Heart right ventricle (tissue), 16 donors: ENCODE data around the gene DENND1A. TPM values are rescaled to one million over a fixed set of nuclear protein-coding genes. Genes with fewer than 3 reads are reported as not detected.

Experiments
- ATAC-seq, 8 donors: fragments of 200-7000 bp; cut with Tn5 transposase; one replicate each; pipeline ENCODE4 v1.9.1; 2020; ENCODE audit warnings: mild to moderate bottlenecking in 8 of 8, moderate library complexity in 8 of 8, moderate number of reproducible peaks in 1 of 8
- DNase-seq, 2 donors: peaks; one replicate each; pipeline ENCODE4 v3.0.0-alpha.2; 2020
- H3K27ac ChIP-seq, 10 donors: fragments of 200-600 bp; sonication (generic) in 2 of 10; one replicate each; pipeline versions ENCODE4 v1.5.0 to v1.8.0; 2020 to 2022; ENCODE audit warnings: mild to moderate bottlenecking in 3 of 10
- H3K27me3 ChIP-seq, 7 donors: fragments of 200-600 bp; one replicate each; pipeline ENCODE4 v1.8.0; 2021 to 2022; ENCODE audit warnings: mild to moderate bottlenecking in 2 of 7
- H3K36me3 ChIP-seq, 9 donors: fragments of 200-600 bp; sonication (generic) in 1 of 9; one replicate each; pipeline versions ENCODE4 v1.5.0 to v1.8.0; 2020 to 2022; ENCODE audit warnings: mild to moderate bottlenecking in 2 of 9
- H3K4me1 ChIP-seq, 9 donors: fragments of 200-600 bp; sonication (generic) in 1 of 9; one replicate each; pipeline versions ENCODE4 v1.5.0 to v1.8.0; 2020 to 2022; ENCODE audit warnings: mild to moderate bottlenecking in 4 of 9
- H3K4me3 ChIP-seq, 10 donors: fragments of 200-600 bp; sonication (generic) in 2 of 10; one replicate each; pipeline versions ENCODE4 v1.5.0 to v1.8.0; 2020 to 2022; ENCODE audit warnings: mild to moderate bottlenecking in 7 of 10, moderate library complexity in 2 of 10
- H3K9me3 ChIP-seq, 11 donors: fragments of 200-600 bp in 10 of 11; sonication (generic) in 2 of 11; one replicate each; pipeline versions ENCODE4 v1.5.0 to v1.8.0; 2013 to 2022; ENCODE audit warnings: mild to moderate bottlenecking in 2 of 11, control low read depth in 1 of 11, moderate library complexity in 1 of 11
- WGBS, 2 donors: extraction: QIAGEN DNeasy Blood & Tissue Kit; methylation state at CpG; one replicate each; pipeline ENCODE4 v1.1.7; 2013; ENCODE audit warnings: inconsistent platforms in 1 of 2; 5-methylcytosine and 5-hydroxymethylcytosine counted together
- intact Hi-C, 10 donors: fragments of 100-400 bp; cut with DNase I; formaldehyde crosslinking; loops; one replicate each; pipeline versions ENCODE4 v1.11.1 to v1.14.2; 2022
- polyA plus RNA-seq, 2 donors: library from polyadenylated mRNA; stranded (reverse); fragments of 200-250 nt; gene quantifications; one replicate each; pipeline ENCODE4 v1.2.3, GENCODE V29; 2013
- total RNA-seq, 10 donors: library from RNA; stranded (reverse); fragmentation: NEBNext Ultra II Directional in 3 of 10; extraction: Animal tissue kit (Norgen Biotek cat#: 25700) in 3 of 10; gene quantifications; one replicate each; pipeline versions ENCODE4 v1.2.1 to v1.2.4, GENCODE V29; 2021 to 2023
- TF ChIP-seq, protein P1 (sequence below), 9 donors: fragments of 200-600 bp; sonication (generic) in 2 of 9; IDR thresholded peaks; one replicate each; pipeline versions ENCODE4 v1.5.0 to v1.8.0; 2021 to 2022; ENCODE audit warnings: antibody characterized with exemption in 9 of 9, mild to moderate bottlenecking in 5 of 9, moderate library complexity in 1 of 9
- donor health status: Arrhythmogenic right ventricular cardiomyopathy.
- donor health status: ischemic (EF 13 %, LVEDD 7.1; RV severe dilation, severe dysfunction).
- donor health status: healthy with polysubstance abuse.
- donor health status: DM: no; HTN: yes; CAD: no.
- donor health status: DM: no; HTN: no; CAD: no.
- donor health status: ischemic (EF 25% LVEDD 6.9; RV normal size, moderate dysfunction).
- donor health status: ischemic (EF 25% LVEDD 5.7; RV mildly dilated, moderate dysfunction).
- donor health status: healthy.
- donor health status: DM: yes; HTN: yes; CAD: no.
- donor health status: Ischemic cardiomyopathy.
- donor health status: ischemic (EF 35%, LVEDD 5.7; RV mildly dilated, moderate dysfunction).
- donor health status: nonischemic (EF 11% LVEDD 7.7; RV severe dilation, severe dysfunction).
- donor health status: DM: yes; HTN: yes; CAD: no.
- donor health status: PGD.
- donor health status: ischemic (EF 29% LVEDD 5.4; RV normal size, mild dysfunction).
- donor health status: nonischemic (EF 23%, LVEDD 6.1; RV moderate dilation, normal function).

The DENND1A gene
- total and polyA plus RNA-seq, 12 donors, result 7.3 to 19.6 (median 12.2) TPM

- 88 to 95% methylated on average over 2 of the region's 2 CpGs for WGBS, 2 donors
- intact Hi-C loops, result no loop called here
- TF ChIP-seq, protein P1, sequence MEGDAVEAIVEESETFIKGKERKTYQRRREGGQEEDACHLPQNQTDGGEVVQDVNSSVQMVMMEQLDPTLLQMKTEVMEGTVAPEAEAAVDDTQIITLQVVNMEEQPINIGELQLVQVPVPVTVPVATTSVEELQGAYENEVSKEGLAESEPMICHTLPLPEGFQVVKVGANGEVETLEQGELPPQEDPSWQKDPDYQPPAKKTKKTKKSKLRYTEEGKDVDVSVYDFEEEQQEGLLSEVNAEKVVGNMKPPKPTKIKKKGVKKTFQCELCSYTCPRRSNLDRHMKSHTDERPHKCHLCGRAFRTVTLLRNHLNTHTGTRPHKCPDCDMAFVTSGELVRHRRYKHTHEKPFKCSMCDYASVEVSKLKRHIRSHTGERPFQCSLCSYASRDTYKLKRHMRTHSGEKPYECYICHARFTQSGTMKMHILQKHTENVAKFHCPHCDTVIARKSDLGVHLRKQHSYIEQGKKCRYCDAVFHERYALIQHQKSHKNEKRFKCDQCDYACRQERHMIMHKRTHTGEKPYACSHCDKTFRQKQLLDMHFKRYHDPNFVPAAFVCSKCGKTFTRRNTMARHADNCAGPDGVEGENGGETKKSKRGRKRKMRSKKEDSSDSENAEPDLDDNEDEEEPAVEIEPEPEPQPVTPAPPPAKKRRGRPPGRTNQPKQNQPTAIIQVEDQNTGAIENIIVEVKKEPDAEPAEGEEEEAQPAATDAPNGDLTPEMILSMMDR (IDR thresholded peaks at IDR 0.05), result no peak
These were observed 401.4 kb downstream of the DENND1A start for GRCh38 chr9:123528501-123528900.

GRCh38 chr9:123527981-123528380, 401.9 kb downstream of the DENND1A start:
- WGBS, 2 donors, result 97 to 98% methylated on average over 2 of the region's 2 CpGs
- ATAC-seq, result no peak
- H3K27ac ChIP-seq, result no peak overlapping the region
- no peak for DNase-seq
- H3K36me3 ChIP-seq, result no peaks in the 10 kb centered on the region
- H3K4me3 ChIP-seq, result no peak overlapping the region
- peaks cover 0 to 18% (median 9%) of the 10 kb centered on the region in 11 donors for H3K9me3 ChIP-seq
- TF ChIP-seq, protein P1 (IDR thresholded peaks at IDR 0.05), result no peak
- intact Hi-C loops, result no loop called here
- no peaks in the 10 kb centered on the region for H3K4me1 ChIP-seq
- no peaks in the 10 kb centered on the region for H3K27me3 ChIP-seq

More at GRCh38 chr9:123528501-123528900, 401.4 kb downstream of the DENND1A start:
- Histone ChIP-seq H3K9me3 (peaks cover 0 to 18% (median 9%) of the 10 kb centered on the region in 11 donors), H3K27me3 (no peaks in the 10 kb centered on the region), H3K36me3 (no peaks in the 10 kb centered on the region), H3K4me1 (no peaks in the 10 kb centered on the region), H3K4me3 (no peak overlapping the region), H3K27ac (no peak overlapping the region)
- DNase-seq (no peak), ATAC-seq (no peak)

DNA sequence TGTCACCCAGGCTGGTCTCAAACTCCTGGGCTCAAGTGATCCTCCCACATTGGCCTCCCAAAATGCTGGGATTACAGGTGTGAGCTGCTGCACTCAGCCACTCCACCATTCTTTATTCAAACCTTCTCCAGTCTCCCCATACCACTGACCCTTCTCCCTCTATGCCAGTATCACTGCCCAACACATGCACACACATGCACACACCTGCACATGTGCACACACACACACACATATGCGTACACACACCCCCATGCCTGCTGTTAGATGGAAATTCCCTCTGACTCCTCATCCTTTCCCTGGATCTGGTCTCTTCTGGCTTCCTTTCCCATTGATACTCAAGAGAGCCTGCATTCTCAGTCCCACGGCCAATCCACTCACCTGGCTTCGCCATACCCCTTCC, 404.0 kb downstream of the DENND1A start:
- Histone ChIP-seq H3K27ac (no peak overlapping the region), H3K9me3 (peaks cover 0 to 16% (median 9%) of the 10 kb centered on the region in 11 donors), H3K4me3 (no peak overlapping the region), H3K4me1 (no peaks in the 10 kb centered on the region), H3K27me3 (no peaks in the 10 kb centered on the region), H3K36me3 (no peaks in the 10 kb centered on the region)
- 99 to 100% methylated on average over 3 of the region's 3 CpGs for WGBS, 2 donors
- ATAC-seq (no peak), DNase-seq (no peak)
- intact Hi-C loops, result no loop called here
- TF ChIP-seq, protein P1 (IDR thresholded peaks at IDR 0.05), result no peak

- 86 to 87% methylated on average over 6 of the region's 6 CpGs for WGBS, 2 donors
- DNase-seq (no peak), ATAC-seq (no peak)
- Histone ChIP-seq H3K27me3 (no peaks in the 10 kb centered on the region), H3K4me1 (no peaks in the 10 kb centered on the region), H3K27ac (no peak overlapping the region), H3K4me3 (no peak overlapping the region), H3K9me3 (peaks cover 0 to 11% (median 5%) of the 10 kb centered on the region in 11 donors), H3K36me3 (no peaks in the 10 kb centered on the region)
- intact Hi-C loops, result no loop called here
- TF ChIP-seq, protein P1 (IDR thresholded peaks at IDR 0.05), result no peak
These were observed 404.5 kb downstream of the DENND1A start for GRCh38 chr9:123525424-123525823.
